Astrocyte of the hippocampus (primary cell): ENCODE data around the gene SMTNL2.
"Not testable (repeated sequence)": the region's sequence is repeated elsewhere in the genome, so short reads cannot be mapped to it uniquely, and the experiment has no call there.

Experiments
- DNase-seq: peaks from one replicate; pipeline ENCODE4 v3.0.0; 2011; ENCODE audit warnings: low read depth, low spot score

SMTNL2 gene

DNA sequence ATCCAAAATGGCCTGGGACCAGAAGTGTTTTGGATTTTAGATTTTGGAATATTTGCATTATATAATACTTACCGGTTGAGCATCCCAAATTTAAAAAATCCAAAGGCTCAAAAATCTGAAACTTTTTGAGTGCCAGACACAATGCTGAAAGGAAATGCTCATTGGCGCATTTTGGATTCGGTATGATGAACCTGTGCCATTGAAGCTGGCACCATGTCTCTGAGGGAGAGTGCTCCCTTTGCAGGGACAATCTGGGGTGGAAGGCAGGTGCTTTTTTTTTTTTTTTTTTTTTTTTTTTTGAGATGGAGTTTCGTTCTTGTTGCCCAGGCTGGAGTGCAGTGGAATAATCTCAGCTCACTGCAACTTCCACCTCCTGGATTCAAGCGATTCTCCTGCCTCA lies 17.7 kb downstream of the SMTNL2 start:
- DNase-seq, result no peak

GRCh38 chr17:4604111-4604644 lies 19.8 kb downstream of the SMTNL2 start:
- DNase-seq, result peak; percentile 75

DNA sequence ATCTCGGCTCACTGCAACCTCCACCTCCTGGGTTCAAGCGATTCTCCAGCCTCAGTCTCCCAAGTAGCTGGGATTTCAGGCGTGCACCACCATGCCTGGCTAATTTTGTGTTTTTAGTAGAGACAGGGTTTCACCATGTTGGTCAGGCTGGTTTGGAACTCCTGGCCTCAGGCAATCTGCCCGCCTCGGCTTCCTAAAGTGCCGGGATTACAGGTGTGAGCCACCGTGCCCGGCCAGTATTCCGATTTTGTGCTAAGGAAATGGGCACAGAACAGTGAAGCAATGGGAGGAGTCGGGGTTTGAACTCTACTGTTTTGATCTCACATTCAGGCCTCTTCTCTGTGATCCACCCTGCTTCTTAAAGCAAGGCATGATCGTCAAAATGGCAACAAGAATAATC lies 20.4 kb downstream of the SMTNL2 start:
- not testable (repeated sequence) for DNase-seq

DNA sequence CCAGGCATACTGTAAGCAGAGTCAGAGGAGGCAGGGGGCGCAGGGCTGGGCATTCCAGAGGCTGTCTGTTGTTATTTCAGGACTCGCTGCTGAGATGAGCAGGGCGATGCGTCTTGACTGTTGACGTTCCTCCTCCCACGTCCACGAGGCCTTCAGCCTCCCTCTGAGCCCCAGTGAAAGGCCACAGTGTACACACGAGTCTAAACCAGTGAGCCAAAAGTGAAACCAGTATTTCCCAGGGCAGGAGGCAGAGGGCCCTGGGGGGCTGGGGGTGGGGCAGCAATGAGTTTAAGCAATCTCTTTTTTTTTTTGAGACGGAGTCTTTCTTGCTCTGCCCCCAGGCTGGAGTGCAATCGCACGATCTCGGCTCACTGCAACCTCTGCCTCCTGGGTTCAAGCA lies 21.5 kb downstream of the SMTNL2 start:
- DNase-seq, result no peak

GRCh38 chr17:4607261-4607741 lies 23.0 kb downstream of the SMTNL2 start:
- no peak for DNase-seq

GRCh38 chr17:4607773-4608187 lies 23.5 kb downstream of the SMTNL2 start:
- DNase-seq, result peak; percentile 83

DNA sequence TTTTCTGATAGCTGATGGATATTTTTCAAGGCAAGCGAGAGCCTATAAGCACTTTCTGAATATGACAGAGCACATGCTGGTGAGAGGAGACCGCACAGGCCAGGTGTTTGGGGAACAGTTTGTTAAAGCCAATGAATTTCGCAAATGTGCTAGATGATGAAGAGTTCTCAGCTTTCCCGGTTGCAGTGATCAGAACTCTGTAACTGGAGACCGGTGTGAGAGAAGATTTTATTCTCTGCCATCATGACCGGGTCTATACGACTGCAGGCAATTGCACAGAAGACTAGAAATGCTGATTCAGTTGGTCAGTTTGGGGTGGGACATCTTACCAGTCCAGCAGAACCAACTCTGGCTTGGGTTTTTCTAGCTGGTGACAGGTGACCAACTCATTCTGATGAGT lies 25.4 kb downstream of the SMTNL2 start:
- no peak for DNase-seq

GRCh38 chr17:4610162-4610561 lies 25.8 kb downstream of the SMTNL2 start:
- no peak for DNase-seq

GRCh38 chr17:4610656-4611055 lies 26.3 kb downstream of the SMTNL2 start:
- no peak for DNase-seq

- DNase-seq, result no peak
Measured at GRCh38 chr17:4616476-4616875, 32.1 kb downstream of the SMTNL2 start.

GRCh38 chr17:4617090-4617489 lies 32.8 kb downstream of the SMTNL2 start:
- no peak for DNase-seq

DNA sequence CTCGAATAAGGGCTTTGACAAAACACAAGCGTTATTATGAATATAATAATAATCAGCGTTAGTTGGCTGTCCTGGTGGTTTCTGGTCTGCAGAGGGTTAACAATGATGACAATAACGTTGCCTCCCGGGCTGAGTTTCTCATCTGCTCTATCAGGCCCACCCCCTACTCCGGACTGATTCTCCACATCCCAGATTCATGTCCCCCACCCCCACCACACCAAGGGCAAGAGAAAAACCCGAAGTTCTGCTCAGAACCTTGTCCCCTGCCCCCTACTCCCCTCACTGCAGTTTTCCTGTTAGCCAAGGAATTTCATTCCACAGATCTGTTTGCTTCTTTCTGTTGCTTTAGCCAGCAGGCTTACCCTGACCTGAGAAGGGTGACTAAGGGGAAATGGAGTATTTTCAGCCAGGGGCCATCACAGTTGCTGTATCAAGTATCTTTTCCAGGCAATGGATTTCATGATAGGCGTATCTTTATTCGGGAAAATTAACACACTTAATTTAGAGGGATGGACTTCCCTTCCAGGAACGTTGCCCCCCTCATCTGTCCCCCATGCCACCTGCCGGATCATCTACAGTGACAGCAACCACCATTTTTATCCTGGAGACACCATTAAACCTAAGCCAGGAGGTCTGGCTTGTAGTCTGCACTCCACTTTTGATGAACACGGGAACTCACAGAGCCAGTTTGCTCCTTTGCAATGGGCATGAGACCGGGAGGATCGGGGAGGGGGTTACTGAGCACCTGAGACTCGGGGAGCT lies 33.4 kb downstream of the SMTNL2 start:
- no peak for DNase-seq

- DNase-seq, result no peak
Measured at GRCh38 chr17:4620531-4621101, 36.3 kb downstream of the SMTNL2 start.

GRCh38 chr17:4622375-4622774 lies 38.0 kb downstream of the SMTNL2 start:
- DNase-seq, result no peak

- peak; percentile 23 for DNase-seq
Measured at GRCh38 chr17:4623249-4623648, 38.9 kb downstream of the SMTNL2 start.

- not testable (repeated sequence) for DNase-seq
Measured at GRCh38 chr17:4624451-4624911, 40.2 kb downstream of the SMTNL2 start.

DNA sequence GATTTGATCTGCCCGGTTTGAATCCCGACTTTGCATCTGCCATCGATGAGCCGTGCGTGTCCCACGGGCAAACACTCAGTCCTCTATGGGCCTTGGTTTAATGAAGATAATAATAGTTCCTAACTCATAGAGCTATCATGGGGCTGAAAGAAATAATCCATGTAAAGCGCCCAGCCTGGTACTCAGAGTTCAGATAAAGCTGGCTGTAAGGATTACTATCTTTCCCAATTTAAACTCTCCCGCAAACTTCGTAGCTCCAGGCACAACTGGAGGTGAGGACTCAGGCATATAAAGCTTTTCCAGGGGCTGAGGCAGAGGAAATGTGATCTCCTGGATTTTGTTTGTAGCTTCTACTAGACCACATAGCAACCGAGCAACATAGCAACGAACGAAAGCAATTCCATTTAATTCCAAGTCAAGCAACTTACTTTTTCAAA lies 40.9 kb downstream of the SMTNL2 start:
- DNase-seq, result peak; percentile 31

GRCh38 chr17:4626734-4627256 lies 42.5 kb downstream of the SMTNL2 start:
- DNase-seq, result no peak

DNA sequence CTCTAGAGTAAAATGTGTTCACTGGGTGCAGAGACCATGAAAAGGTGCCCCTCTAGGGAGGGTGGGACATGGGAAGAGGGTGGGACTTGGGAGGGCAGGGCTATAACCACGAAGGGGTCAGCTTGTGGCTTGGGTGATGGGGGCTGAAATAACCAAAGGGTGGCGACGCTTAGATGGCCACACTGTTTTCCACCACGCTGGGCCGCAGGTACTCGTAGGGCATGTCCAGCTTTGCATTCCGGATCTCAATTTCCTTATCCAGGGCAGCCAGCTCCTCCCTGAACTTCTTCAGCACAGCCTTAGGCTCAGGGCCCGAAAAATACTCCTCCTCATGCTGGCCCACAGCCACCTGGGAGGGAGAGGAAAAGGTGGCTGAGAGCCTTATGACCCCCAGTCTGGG lies 47.1 kb downstream of the SMTNL2 start:
- DNase-seq, result no peak

DNA sequence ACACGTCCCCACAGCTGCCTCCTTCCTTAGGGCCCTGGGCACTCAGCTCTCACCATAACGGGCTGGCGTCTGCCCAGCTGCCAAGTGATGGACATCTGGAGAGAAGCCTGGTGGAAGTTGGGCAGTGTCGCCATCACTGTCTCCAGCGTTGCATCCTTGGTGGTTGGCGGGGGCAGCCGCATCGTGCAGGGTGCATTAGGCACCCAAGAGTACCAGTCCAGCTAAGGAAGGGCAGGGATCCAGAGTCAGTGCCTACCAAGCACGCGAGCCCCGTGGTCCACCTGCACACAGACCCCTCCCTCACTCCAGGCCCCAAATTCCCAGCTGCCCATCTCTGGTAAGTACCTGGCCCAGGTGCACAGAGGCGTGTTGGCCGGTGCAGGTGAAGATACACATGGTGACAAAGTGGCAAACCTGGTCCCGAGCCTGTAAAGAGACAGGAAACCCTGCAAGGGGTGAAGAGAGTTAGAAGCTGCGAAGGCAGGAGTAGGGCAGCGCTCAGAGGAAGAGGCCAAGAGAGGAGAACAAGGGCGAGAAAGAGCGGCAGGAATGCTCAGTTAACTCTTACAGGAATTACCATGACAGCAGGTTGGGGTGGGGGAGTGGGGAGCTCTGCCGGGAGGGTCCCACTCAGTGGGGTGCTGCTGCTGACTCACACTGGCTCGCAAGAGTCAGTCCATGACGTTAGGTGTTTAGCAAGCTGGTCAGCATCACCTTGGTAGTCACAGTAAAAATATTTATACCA lies 47.7 kb downstream of the SMTNL2 start:
- peak; percentile 35 for DNase-seq

DNA sequence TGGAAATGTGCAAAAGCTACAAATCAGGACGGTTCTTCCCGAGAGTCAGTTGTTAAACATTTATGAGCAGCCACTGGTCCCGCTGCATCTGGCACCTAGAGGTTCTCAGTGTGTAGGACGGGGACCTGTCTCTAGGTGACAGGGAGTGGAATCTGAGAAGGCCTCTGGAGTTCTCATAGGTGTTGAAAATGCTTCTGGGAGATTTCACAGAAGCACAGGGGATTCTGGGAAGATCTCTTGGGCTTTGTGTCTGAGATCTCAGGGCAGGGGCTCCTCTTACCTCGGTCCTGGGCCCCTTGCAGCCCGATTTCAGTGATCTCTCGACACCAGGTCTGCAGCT lies 48.2 kb downstream of the SMTNL2 start:
- no peak for DNase-seq

- DNase-seq, result no peak
Measured at GRCh38 chr17:4633643-4634042, 49.3 kb downstream of the SMTNL2 start.
